Suprapubic skin (tissue), 4 donors: ENCODE measurements around the gene GRIK3. TPM values are rescaled to one million over a fixed set of nuclear protein-coding genes. Genes with fewer than 3 reads are reported as not detected.

Source experiments
- DNase-seq, 2 donors: peaks; one replicate each; pipeline ENCODE4 v3.0.0-alpha.2; 2019; ENCODE audit warnings: low spot score in 2 of 2
- H3K27ac ChIP-seq: fragments of 200-600 bp; sonication (generic); one replicate; pipeline ENCODE4 v1.5.1; 2019
- H3K27me3 ChIP-seq: fragments of 200-600 bp; sonication (generic); one replicate; pipeline ENCODE4 v1.5.1; 2019
- H3K36me3 ChIP-seq: fragments of 200-600 bp; sonication (generic); one replicate; pipeline ENCODE4 v1.5.1; 2019
- H3K4me1 ChIP-seq: fragments of 200-600 bp; sonication (generic); one replicate; pipeline ENCODE4 v1.5.1; 2019
- H3K4me3 ChIP-seq: fragments of 200-600 bp; sonication (generic); one replicate; pipeline ENCODE4 v1.5.1; 2019; ENCODE audit warnings: mild to moderate bottlenecking
- H3K9me3 ChIP-seq: fragments of 200-600 bp; sonication (generic); one replicate; pipeline ENCODE4 v1.5.1; 2019
- EP300 ChIP-seq: sonication (generic); formaldehyde crosslinking; IDR thresholded peaks from one replicate; pipeline ENCODE4 v1.6.1; 2017; ENCODE audit warnings: antibody characterized with exemption
- POLR2A ChIP-seq, 2 donors: fragments of 450-650 bp; IDR thresholded peaks; one replicate each; pipeline ENCODE4 v1.6.1; 2017; ENCODE audit warnings: antibody characterized with exemption in 2 of 2, mild to moderate bottlenecking in 2 of 2, moderate library complexity in 2 of 2
- POLR2AphosphoS5 ChIP-seq, 3 donors: sonication (generic); formaldehyde crosslinking; IDR thresholded peaks; one replicate each; pipeline ENCODE4 v1.6.1; 2017; ENCODE audit warnings: antibody characterized with exemption in 3 of 3
- WGBS: methylation state at CpG from one replicate; pipeline ENCODE4 v1.1.5; 2018; 5-methylcytosine and 5-hydroxymethylcytosine counted together
- total RNA-seq, 4 donors: library from RNA; depleted of rRNA; stranded (reverse); fragments of >200 nt; gene quantifications; one replicate each; pipeline ENCODE4 v1.1.0, GENCODE V29; 2016
- TF ChIP-seq, protein P1 (sequence below), 2 donors: fragments of 200-600 bp in 1 of 2; fragments of 450-650 bp in 1 of 2; sonication (generic) in 1 of 2; IDR thresholded peaks; one replicate each; pipeline ENCODE4 v1.5.1; 2016 to 2019; ENCODE audit warnings: antibody characterized with exemption in 2 of 2, mild to moderate bottlenecking in 1 of 2, moderate library complexity in 1 of 2

GRIK3 gene
- total RNA-seq, 4 donors from 2014 or later: 0.18 to 0.64 (median 0.37) TPM

DNA sequence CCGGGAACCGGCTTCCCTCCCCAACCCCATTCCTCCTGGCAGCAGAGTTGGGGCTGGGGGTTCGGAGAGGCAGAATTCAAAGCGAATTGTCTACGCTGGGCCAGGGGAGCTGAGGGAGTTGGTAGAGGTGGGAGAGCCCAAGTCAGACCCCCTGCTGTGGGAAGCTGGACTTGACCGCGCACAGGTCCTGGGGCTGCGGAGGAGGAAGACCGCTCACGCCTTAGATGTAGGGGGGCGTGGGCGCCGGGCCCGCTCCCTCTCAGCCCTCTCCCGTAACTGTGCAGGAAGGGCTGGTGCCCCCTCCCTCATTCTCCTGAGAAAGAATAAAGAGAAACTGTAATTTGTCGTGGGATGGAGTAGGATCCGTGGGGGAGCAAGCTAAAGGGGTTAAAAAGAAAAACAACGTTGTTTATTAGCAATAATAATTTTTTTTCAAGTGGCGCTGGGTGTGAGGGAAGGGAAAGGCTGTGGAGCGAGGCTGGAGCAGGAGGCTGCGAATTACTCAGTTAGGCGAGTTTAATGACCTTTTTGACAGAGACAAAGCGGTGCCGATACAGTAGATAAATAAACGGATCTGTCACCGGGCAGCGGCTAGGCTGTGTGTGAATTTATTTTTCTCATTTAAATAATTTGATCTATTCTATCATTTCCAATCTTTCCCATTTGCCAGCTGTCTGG, 838 bp upstream of the GRIK3 start:
- Histone ChIP-seq H3K4me1 (peaks cover 36% of the 10 kb centered on the region), H3K27me3 (peaks cover 98% of the 10 kb centered on the region), H3K9me3 (no peaks in the 10 kb centered on the region), H3K4me3 (peak overlapping the region; percentile 13), H3K36me3 (no peaks in the 10 kb centered on the region), H3K27ac (no peak overlapping the region)
- TF ChIP-seq, protein P1, sequence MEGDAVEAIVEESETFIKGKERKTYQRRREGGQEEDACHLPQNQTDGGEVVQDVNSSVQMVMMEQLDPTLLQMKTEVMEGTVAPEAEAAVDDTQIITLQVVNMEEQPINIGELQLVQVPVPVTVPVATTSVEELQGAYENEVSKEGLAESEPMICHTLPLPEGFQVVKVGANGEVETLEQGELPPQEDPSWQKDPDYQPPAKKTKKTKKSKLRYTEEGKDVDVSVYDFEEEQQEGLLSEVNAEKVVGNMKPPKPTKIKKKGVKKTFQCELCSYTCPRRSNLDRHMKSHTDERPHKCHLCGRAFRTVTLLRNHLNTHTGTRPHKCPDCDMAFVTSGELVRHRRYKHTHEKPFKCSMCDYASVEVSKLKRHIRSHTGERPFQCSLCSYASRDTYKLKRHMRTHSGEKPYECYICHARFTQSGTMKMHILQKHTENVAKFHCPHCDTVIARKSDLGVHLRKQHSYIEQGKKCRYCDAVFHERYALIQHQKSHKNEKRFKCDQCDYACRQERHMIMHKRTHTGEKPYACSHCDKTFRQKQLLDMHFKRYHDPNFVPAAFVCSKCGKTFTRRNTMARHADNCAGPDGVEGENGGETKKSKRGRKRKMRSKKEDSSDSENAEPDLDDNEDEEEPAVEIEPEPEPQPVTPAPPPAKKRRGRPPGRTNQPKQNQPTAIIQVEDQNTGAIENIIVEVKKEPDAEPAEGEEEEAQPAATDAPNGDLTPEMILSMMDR (IDR thresholded peaks at IDR 0.05): no peak
- no peak for TF ChIP-seq EP300
- TF ChIP-seq POLR2AphosphoS5 (IDR thresholded peaks at IDR 0.05): no peak
- TF ChIP-seq POLR2A (IDR thresholded peaks at IDR 0.05): no peak
- no peak for DNase-seq
- WGBS: 6% methylated on average over 23 of the region's 27 CpGs

DNA sequence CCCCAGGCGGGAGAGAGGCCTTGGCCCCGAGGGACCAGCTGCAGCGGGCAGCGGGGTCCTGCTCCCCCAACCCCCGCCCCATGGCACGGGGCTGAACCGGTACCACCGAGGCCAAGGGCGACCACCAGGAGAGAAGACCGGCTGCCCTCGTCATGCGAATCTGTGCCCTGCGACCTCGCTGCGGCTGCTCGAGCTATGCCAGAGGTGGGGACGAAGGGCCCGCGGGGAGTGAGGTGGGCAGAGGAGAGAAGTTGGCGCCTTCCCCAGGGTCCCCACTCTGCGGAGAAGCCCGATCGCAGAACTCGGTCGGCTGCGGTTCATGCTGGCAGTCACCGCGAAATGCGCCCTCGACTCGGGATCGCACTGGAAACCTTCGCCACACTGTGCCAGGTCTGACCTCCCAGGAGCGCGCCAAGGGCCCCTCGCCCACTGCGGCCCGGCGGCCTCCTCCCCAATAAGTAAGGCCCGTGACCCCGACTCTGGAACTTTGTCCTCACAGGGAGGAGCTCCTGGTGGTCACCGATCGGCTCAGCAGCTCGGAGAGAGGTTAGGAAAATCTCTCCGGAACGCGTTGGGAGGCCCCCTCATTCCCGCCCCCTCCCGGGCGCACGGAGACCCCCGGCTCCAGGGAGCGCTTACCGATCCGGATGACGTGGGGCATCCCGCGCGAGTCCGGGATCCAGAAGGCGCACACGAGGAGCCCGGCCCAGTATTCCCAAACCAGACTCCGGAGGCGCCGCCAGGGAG, 787 bp downstream of the GRIK3 start:
- Histone ChIP-seq H3K27ac (no peak overlapping the region), H3K36me3 (no peaks in the 10 kb centered on the region), H3K27me3 (peaks cover 99% of the 10 kb centered on the region), H3K4me3 (peak overlapping the region; percentile 13), H3K9me3 (no peaks in the 10 kb centered on the region), H3K4me1 (peaks cover 36% of the 10 kb centered on the region)
- no peak for DNase-seq
- WGBS: 0% methylated on average over 1 of the region's 66 CpGs
- TF ChIP-seq POLR2A (IDR thresholded peaks at IDR 0.05) (no peak), POLR2AphosphoS5 (IDR thresholded peaks at IDR 0.05) (no peak), EP300 (no peak)
- TF ChIP-seq, protein P1 (IDR thresholded peaks at IDR 0.05): no peak

DNA sequence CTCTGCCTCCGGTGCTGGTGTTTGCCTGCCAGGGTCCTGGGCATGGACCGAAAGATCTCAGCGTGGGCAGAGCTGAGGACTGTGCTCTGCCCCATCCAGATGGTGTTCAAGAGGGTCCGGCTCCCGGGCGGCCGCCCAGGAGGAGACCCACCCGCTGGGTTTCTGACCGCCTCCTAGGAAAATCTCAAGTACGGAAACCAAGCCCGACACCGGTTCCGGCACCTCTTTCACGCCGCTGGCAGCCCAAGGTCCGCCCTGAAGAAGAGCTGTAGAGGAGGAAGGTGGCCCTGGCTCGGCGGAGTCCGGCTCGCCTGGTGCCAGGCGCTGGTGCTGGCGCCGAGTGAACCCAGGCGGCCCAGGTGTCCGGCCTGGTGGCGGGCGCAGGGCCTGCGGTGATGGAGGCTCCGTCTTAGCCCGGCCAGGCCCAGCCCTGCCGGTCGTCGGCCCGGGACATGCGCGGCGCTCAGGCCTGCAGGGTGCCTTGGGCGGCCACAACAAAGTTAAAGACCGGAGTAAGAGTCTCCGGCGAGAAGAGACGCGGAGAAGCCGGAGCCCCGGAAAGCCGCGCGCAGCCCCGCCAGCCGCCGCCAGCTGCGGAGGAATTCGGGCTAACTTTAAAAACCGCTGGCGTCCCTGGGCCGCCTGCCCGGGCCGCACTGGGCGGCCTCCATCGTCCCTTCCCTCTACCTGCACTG, 1.5 kb downstream of the GRIK3 start:
- H3K27me3 ChIP-seq: peaks cover 98% of the 10 kb centered on the region
- peak overlapping the region; percentile 13 for H3K4me3 ChIP-seq

DNA sequence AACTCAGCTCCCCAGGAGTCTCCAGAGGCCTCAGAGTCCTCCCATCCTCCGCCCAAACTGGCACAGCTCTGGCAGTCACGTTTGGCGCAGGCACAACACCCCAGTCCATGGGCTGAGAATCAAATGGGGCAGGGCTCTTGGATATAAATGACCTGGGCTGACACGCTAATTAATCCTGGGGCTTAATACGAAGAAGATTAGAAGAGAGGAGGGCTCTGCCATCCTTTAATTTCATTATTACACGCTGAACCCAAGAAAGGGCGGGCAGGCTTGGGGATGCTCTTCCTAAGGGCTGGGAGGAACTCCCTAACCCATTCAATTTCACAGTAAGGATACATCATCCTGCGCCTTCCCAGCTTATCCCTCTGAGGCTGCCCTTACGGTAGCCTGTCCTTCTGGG, 2.4 kb downstream of the GRIK3 start:
- Histone ChIP-seq H3K27me3 (peaks cover 94% of the 10 kb centered on the region), H3K9me3 (no peaks in the 10 kb centered on the region), H3K27ac (no peak overlapping the region), H3K36me3 (no peaks in the 10 kb centered on the region), H3K4me3 (no peak overlapping the region), H3K4me1 (peaks cover 36% of the 10 kb centered on the region)
- DNase-seq: no peak
- no peak for TF ChIP-seq EP300
- no peak for TF ChIP-seq POLR2A (IDR thresholded peaks at IDR 0.05)
- TF ChIP-seq, protein P1 (IDR thresholded peaks at IDR 0.05): no peak
- no peak for TF ChIP-seq POLR2AphosphoS5 (IDR thresholded peaks at IDR 0.05)
- 35% methylated on average over 9 of the region's 9 CpGs for WGBS

More for the DNA sequence above, 1.5 kb downstream of the GRIK3 start:
- Histone ChIP-seq H3K36me3 (no peaks in the 10 kb centered on the region), H3K4me1 (peaks cover 36% of the 10 kb centered on the region), H3K9me3 (no peaks in the 10 kb centered on the region), H3K27ac (no peak overlapping the region)
- DNase-seq: no peak
- 3% methylated on average over 7 of the region's 60 CpGs for WGBS
- no peak for TF ChIP-seq POLR2AphosphoS5 (IDR thresholded peaks at IDR 0.05)
- TF ChIP-seq, protein P1 (IDR thresholded peaks at IDR 0.05): no peak

DNA sequence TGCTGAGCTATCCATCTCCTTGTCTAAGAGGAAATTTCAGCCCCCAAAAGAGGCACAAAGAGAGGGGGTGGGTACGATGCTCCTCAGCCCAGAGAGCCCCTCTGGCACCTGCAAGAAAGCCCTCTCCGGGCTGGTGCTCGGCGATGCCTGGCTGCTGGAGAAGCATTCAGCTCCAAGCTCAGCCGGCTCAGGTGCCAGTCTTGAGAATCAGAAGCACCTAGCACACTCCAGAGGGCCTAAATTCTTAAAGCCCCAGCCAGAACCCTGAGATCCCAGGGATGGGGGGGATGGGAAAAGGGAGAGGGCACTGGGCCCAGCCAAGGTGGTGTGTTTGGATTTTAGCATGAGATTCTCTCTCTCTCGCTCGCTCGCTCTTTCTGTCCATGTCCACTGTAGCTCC, 2.9 kb downstream of the GRIK3 start:
- Histone ChIP-seq H3K4me1 (peaks cover 36% of the 10 kb centered on the region), H3K27me3 (peaks cover 91% of the 10 kb centered on the region), H3K4me3 (no peak overlapping the region), H3K27ac (no peak overlapping the region), H3K36me3 (no peaks in the 10 kb centered on the region), H3K9me3 (no peaks in the 10 kb centered on the region)
- TF ChIP-seq EP300 (no peak), POLR2A (IDR thresholded peaks at IDR 0.05) (no peak), POLR2AphosphoS5 (IDR thresholded peaks at IDR 0.05) (no peak)
- TF ChIP-seq, protein P1 (IDR thresholded peaks at IDR 0.05): no peak
- WGBS: 59% methylated on average over 7 of the region's 8 CpGs
- DNase-seq: no peak
